ENCODE data around the gene TMEM175. TPM values are rescaled to one million over a fixed set of nuclear protein-coding genes. Genes with fewer than 3 reads are reported as not detected.

Gene TMEM175
- total RNA-seq, 2 donors from 2014 or later = 26.5 to 39.5 TPM

GRCh38 chr4:964346-965025 lies 32.2 kb downstream of the TMEM175 start:
- peaks cover 10% of the 10 kb centered on the region for H3K36me3 ChIP-seq
- ATAC-seq (ENCODE audit: insufficient number of reproducible peaks, low FRiP score, low read depth) = no peak
- H3K9me3 ChIP-seq = no peaks in the 10 kb centered on the region
- no peaks in the 10 kb centered on the region for H3K27me3 ChIP-seq (replicated peaks; ENCODE audit: insufficient read depth)
- H3K27ac ChIP-seq = no peak overlapping the region
- H3K4me3 ChIP-seq = no peak overlapping the region
- TF ChIP-seq CTCF (IDR thresholded peaks at IDR 0.05) = no peak
- no peak for DNase-seq (ENCODE audit: low spot score)
- no peaks in the 10 kb centered on the region for H3K4me1 ChIP-seq (ENCODE audit: control insufficient read depth in 1 of 2, low read depth in 2 of 2)

GRCh38 chr4:965048-965765 lies 32.9 kb downstream of the TMEM175 start:
- ATAC-seq (ENCODE audit: insufficient number of reproducible peaks, low FRiP score, low read depth) (no peak), DNase-seq (ENCODE audit: low spot score) (no peak)
- H3K4me1 ChIP-seq (ENCODE audit: control insufficient read depth in 1 of 2, low read depth in 2 of 2) = no peaks in the 10 kb centered on the region
- peaks cover 10% of the 10 kb centered on the region for H3K36me3 ChIP-seq
- H3K27ac ChIP-seq = no peak overlapping the region
- no peaks in the 10 kb centered on the region for H3K9me3 ChIP-seq
- H3K27me3 ChIP-seq (replicated peaks; ENCODE audit: insufficient read depth) = no peaks in the 10 kb centered on the region
- TF ChIP-seq CTCF (IDR thresholded peaks at IDR 0.05) = no peak
- no peak overlapping the region for H3K4me3 ChIP-seq

- no peak for TF ChIP-seq CTCF (IDR thresholded peaks at IDR 0.05)
- no peaks in the 10 kb centered on the region for H3K27me3 ChIP-seq (replicated peaks; ENCODE audit: insufficient read depth)
- H3K4me3 ChIP-seq = no peak overlapping the region
- DNase-seq (ENCODE audit: low spot score) (no peak), ATAC-seq (ENCODE audit: insufficient number of reproducible peaks, low FRiP score, low read depth) (no peak)
- H3K9me3 ChIP-seq = no peaks in the 10 kb centered on the region
- H3K36me3 ChIP-seq = peaks cover 10% of the 10 kb centered on the region
- H3K4me1 ChIP-seq (ENCODE audit: control insufficient read depth in 1 of 2, low read depth in 2 of 2) = no peaks in the 10 kb centered on the region
- H3K27ac ChIP-seq = no peak overlapping the region
Measured at GRCh38 chr4:965766-966134, 33.5 kb downstream of the TMEM175 start.

GRCh38 chr4:966266-967112 lies 34.2 kb downstream of the TMEM175 start:
- Histone ChIP-seq H3K36me3 (peaks cover 9% of the 10 kb centered on the region), H3K4me1 (ENCODE audit: control insufficient read depth in 1 of 2, low read depth in 2 of 2) (peaks cover 0 to 7% of the 10 kb centered on the region in 2 donors), H3K27ac (no peak overlapping the region), H3K27me3 (replicated peaks; ENCODE audit: insufficient read depth) (no peaks in the 10 kb centered on the region), H3K9me3 (no peaks in the 10 kb centered on the region), H3K4me3 (no peak overlapping the region)
- TF ChIP-seq CTCF (IDR thresholded peaks at IDR 0.05) = no peak
- ATAC-seq (ENCODE audit: insufficient number of reproducible peaks, low FRiP score, low read depth) (no peak), DNase-seq (ENCODE audit: low spot score) (no peak)

All from thoracic aorta (tissue), 2 donors.